Heart right ventricle (tissue), 16 donors: ENCODE data around the gene LTBP1. TPM values are rescaled to one million over a fixed set of nuclear protein-coding genes. Genes with fewer than 3 reads are reported as not detected.

Experiments
- ATAC-seq, 8 donors: fragments of 200-7000 bp; cut with Tn5 transposase; one replicate each; pipeline ENCODE4 v1.9.1; 2020; ENCODE audit warnings: mild to moderate bottlenecking in 8 of 8, moderate library complexity in 8 of 8, moderate number of reproducible peaks in 1 of 8
- DNase-seq, 2 donors: peaks; one replicate each; pipeline ENCODE4 v3.0.0-alpha.2; 2020
- H3K27ac ChIP-seq, 10 donors: fragments of 200-600 bp; sonication (generic) in 2 of 10; one replicate each; pipeline versions ENCODE4 v1.5.0 to v1.8.0; 2020 to 2022; ENCODE audit warnings: mild to moderate bottlenecking in 3 of 10
- H3K27me3 ChIP-seq, 7 donors: fragments of 200-600 bp; one replicate each; pipeline ENCODE4 v1.8.0; 2021 to 2022; ENCODE audit warnings: mild to moderate bottlenecking in 2 of 7
- H3K36me3 ChIP-seq, 9 donors: fragments of 200-600 bp; sonication (generic) in 1 of 9; one replicate each; pipeline versions ENCODE4 v1.5.0 to v1.8.0; 2020 to 2022; ENCODE audit warnings: mild to moderate bottlenecking in 2 of 9
- H3K4me1 ChIP-seq, 9 donors: fragments of 200-600 bp; sonication (generic) in 1 of 9; one replicate each; pipeline versions ENCODE4 v1.5.0 to v1.8.0; 2020 to 2022; ENCODE audit warnings: mild to moderate bottlenecking in 4 of 9
- H3K4me3 ChIP-seq, 10 donors: fragments of 200-600 bp; sonication (generic) in 2 of 10; one replicate each; pipeline versions ENCODE4 v1.5.0 to v1.8.0; 2020 to 2022; ENCODE audit warnings: mild to moderate bottlenecking in 7 of 10, moderate library complexity in 2 of 10
- H3K9me3 ChIP-seq, 11 donors: fragments of 200-600 bp in 10 of 11; sonication (generic) in 2 of 11; one replicate each; pipeline versions ENCODE4 v1.5.0 to v1.8.0; 2013 to 2022; ENCODE audit warnings: mild to moderate bottlenecking in 2 of 11, control low read depth in 1 of 11, moderate library complexity in 1 of 11
- WGBS, 2 donors: extraction: QIAGEN DNeasy Blood & Tissue Kit; methylation state at CpG; one replicate each; pipeline ENCODE4 v1.1.7; 2013; ENCODE audit warnings: inconsistent platforms in 1 of 2; 5-methylcytosine and 5-hydroxymethylcytosine counted together
- intact Hi-C, 10 donors: fragments of 100-400 bp; cut with DNase I; formaldehyde crosslinking; loops; one replicate each; pipeline versions ENCODE4 v1.11.1 to v1.14.2; 2022
- polyA plus RNA-seq, 2 donors: library from polyadenylated mRNA; stranded (reverse); fragments of 200-250 nt; gene quantifications; one replicate each; pipeline ENCODE4 v1.2.3, GENCODE V29; 2013
- total RNA-seq, 10 donors: library from RNA; stranded (reverse); fragmentation: NEBNext Ultra II Directional in 3 of 10; extraction: Animal tissue kit (Norgen Biotek cat#: 25700) in 3 of 10; gene quantifications; one replicate each; pipeline versions ENCODE4 v1.2.1 to v1.2.4, GENCODE V29; 2021 to 2023
- TF ChIP-seq, protein P1 (sequence below), 9 donors: fragments of 200-600 bp; sonication (generic) in 2 of 9; IDR thresholded peaks; one replicate each; pipeline versions ENCODE4 v1.5.0 to v1.8.0; 2021 to 2022; ENCODE audit warnings: antibody characterized with exemption in 9 of 9, mild to moderate bottlenecking in 5 of 9, moderate library complexity in 1 of 9
- donor health status: Arrhythmogenic right ventricular cardiomyopathy.
- donor health status: ischemic (EF 13 %, LVEDD 7.1; RV severe dilation, severe dysfunction).
- donor health status: healthy with polysubstance abuse.
- donor health status: DM: no; HTN: yes; CAD: no.
- donor health status: DM: no; HTN: no; CAD: no.
- donor health status: ischemic (EF 25% LVEDD 6.9; RV normal size, moderate dysfunction).
- donor health status: ischemic (EF 25% LVEDD 5.7; RV mildly dilated, moderate dysfunction).
- donor health status: healthy.
- donor health status: DM: yes; HTN: yes; CAD: no.
- donor health status: Ischemic cardiomyopathy.
- donor health status: ischemic (EF 35%, LVEDD 5.7; RV mildly dilated, moderate dysfunction).
- donor health status: nonischemic (EF 11% LVEDD 7.7; RV severe dilation, severe dysfunction).
- donor health status: DM: yes; HTN: yes; CAD: no.
- donor health status: PGD.
- donor health status: ischemic (EF 29% LVEDD 5.4; RV normal size, mild dysfunction).
- donor health status: nonischemic (EF 23%, LVEDD 6.1; RV moderate dilation, normal function).

The LTBP1 gene
- total and polyA plus RNA-seq, 12 donors = 22.4 to 164 (median 84.3) TPM

DNA sequence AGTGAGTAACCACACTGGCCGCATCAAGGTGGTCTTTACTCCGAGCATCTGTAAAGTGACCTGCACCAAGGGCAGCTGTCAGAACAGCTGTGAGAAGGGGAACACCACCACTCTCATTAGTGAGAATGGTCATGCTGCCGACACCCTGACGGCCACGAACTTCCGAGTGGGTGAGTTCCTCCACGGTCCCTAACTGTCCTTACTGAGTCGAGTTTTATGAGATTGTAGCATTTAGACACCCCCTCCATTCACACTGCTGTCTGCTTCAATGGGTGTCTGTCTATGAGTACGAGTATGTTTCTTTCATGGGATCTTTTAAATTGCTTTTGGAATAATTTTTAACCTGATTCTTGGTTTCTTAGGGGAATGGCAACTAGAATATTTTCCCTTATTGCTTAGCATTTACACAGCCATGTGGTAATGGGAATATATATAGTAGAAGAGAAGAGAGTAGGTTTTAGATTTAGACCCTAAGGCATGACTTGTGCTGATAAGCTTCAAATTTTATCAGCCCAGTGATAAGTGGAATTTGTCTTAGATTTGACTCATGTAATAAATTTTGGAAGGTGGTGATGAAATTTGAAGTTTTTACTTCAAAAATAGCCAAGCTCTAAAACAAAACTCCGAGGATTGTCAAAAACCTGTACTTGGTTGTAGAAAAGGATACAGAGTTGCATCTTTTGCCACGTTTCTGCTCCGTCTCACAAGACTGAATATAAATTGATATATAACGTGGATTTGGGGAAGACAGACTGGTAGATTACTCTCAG lies 188.2 kb downstream of the LTBP1 start:
- 49 to 52% methylated on average over 13 of the region's 13 CpGs for WGBS, 2 donors
- no peak for DNase-seq
- Histone ChIP-seq H3K27me3 (no peaks in the 10 kb centered on the region), H3K4me3 (peak overlapping the region in 9 of 10 donors; percentile 13 to 54 (median 45)), H3K4me1 (peaks cover 7 to 76% (median 49%) of the 10 kb centered on the region in 9 donors), H3K27ac (peak overlapping the region; percentile 62 to 90 (median 81)), H3K9me3 (no peaks in the 10 kb centered on the region), H3K36me3 (no peaks in the 10 kb centered on the region)
- TF ChIP-seq, protein P1, sequence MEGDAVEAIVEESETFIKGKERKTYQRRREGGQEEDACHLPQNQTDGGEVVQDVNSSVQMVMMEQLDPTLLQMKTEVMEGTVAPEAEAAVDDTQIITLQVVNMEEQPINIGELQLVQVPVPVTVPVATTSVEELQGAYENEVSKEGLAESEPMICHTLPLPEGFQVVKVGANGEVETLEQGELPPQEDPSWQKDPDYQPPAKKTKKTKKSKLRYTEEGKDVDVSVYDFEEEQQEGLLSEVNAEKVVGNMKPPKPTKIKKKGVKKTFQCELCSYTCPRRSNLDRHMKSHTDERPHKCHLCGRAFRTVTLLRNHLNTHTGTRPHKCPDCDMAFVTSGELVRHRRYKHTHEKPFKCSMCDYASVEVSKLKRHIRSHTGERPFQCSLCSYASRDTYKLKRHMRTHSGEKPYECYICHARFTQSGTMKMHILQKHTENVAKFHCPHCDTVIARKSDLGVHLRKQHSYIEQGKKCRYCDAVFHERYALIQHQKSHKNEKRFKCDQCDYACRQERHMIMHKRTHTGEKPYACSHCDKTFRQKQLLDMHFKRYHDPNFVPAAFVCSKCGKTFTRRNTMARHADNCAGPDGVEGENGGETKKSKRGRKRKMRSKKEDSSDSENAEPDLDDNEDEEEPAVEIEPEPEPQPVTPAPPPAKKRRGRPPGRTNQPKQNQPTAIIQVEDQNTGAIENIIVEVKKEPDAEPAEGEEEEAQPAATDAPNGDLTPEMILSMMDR (IDR thresholded peaks at IDR 0.05) = no peak
- ATAC-seq = peak; percentile 11 to 60 (median 53)
- intact Hi-C loops = loop anchor here in 3 of 10 donors (2.0 to 10.0 kb wide), 4 partner anchors 73 to 140 kb away; no protein-coding TSS in a partner anchor

DNA sequence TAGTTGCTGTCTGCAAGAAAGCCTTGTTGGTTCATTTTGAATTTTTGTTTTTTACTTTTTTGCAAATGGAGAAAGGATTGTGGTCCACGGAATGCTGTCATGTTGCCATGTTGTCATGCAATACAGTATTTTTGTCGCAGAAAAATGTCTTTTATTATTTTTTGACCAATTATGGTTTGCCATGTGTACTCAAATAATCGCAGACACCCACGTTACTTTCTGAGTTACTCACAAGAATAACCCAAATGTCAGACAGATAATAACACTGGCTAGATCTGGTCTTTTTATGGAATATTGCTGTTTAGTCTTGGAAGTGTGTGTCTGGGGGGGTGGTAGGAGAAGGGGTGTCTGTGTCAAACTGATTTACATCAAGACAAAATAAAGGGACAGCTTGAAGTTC lies 188.9 kb downstream of the LTBP1 start:
- peak overlapping the region; percentile 62 to 90 (median 81) for H3K27ac ChIP-seq
- H3K4me1 ChIP-seq = peaks cover 7 to 83% (median 49%) of the 10 kb centered on the region in 9 donors
- intact Hi-C loops = loop anchor here in 2 of 10 donors (2.0 to 10.0 kb wide), 2 partner anchors 81 to 139 kb away; no protein-coding TSS in a partner anchor
- 43 to 48% methylated on average over 4 of the region's 4 CpGs for WGBS, 2 donors
- ATAC-seq (no peak), DNase-seq (no peak)
- TF ChIP-seq, protein P1 (IDR thresholded peaks at IDR 0.05) = no peak
- no peaks in the 10 kb centered on the region for H3K36me3 ChIP-seq
- H3K27me3 ChIP-seq = no peaks in the 10 kb centered on the region
- H3K9me3 ChIP-seq = no peaks in the 10 kb centered on the region
- peak overlapping the region in 8 of 10 donors; percentile 25 to 54 (median 45) for H3K4me3 ChIP-seq

DNA sequence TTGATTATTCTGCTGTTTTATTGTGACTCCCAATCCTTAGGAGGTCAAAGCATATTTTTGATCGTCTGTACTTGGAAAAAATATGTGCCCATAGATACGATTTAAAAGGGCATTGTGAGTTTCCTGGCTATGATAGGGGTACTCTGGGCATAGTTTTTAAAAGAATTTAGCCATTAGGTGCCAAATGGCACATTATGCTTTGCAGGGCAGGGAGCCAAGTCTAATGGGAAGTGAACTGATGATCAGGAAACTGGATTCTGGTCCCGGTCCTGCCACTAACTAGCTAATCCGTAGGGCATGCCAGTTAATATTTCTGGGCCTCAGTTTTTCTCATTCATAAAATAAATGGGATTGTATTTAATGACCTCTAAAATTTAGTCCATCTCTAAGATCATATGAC lies 189.3 kb downstream of the LTBP1 start:
- H3K27me3 ChIP-seq = no peaks in the 10 kb centered on the region
- no peaks in the 10 kb centered on the region for H3K9me3 ChIP-seq
- no peak for DNase-seq
- 13 to 18% methylated on average over 4 of the region's 4 CpGs for WGBS, 2 donors
- peak overlapping the region in 9 of 10 donors; percentile 62 to 90 (median 82) for H3K27ac ChIP-seq
- H3K36me3 ChIP-seq = no peaks in the 10 kb centered on the region
- TF ChIP-seq, protein P1 (IDR thresholded peaks at IDR 0.05) = no peak
- H3K4me1 ChIP-seq = peaks cover 7 to 85% (median 49%) of the 10 kb centered on the region in 9 donors
- intact Hi-C loops = loop anchor here in 1 of 10 donors (10.0 kb wide), 1 partner anchor 139 kb away; no protein-coding TSS in a partner anchor
- peak overlapping the region in 8 of 10 donors; percentile 25 to 54 (median 45) for H3K4me3 ChIP-seq
- ATAC-seq = no peak

DNA sequence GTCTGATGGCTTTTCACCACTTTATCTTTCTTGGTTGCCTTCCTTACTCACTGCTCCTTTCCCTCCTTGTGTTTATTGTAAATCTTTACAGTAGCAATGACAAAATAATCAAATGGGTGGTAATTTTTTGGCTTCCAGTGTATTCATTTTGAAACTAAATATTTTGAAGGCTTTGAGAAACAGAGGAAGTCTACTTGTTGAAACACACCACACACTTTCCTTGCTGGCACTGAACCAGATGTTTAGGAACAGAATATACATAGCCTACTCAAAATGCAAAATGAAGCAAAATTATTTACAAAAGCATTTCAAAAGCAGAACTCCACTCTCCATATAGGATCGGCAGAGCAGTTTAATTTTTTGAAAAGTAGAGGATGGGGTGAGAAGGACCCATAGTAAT lies 189.8 kb downstream of the LTBP1 start:
- DNase-seq (no peak), ATAC-seq (no peak)
- intact Hi-C loops = loop anchor here in 1 of 10 donors (10.0 kb wide), 1 partner anchor 138 kb away; no protein-coding TSS in a partner anchor
- TF ChIP-seq, protein P1 (IDR thresholded peaks at IDR 0.05) = no peak
- Histone ChIP-seq H3K27ac (peak overlapping the region in 9 of 10 donors; percentile 22 to 90 (median 82)), H3K27me3 (no peaks in the 10 kb centered on the region), H3K4me1 (peaks cover 7 to 88% (median 48%) of the 10 kb centered on the region in 9 donors), H3K9me3 (no peaks in the 10 kb centered on the region), H3K4me3 (peak overlapping the region in 8 of 10 donors; percentile 13 to 54 (median 45)), H3K36me3 (no peaks in the 10 kb centered on the region)
- WGBS, 2 donors = 79 to 83% methylated on average over 1 of the region's 1 CpG
